GM19455 (cell line): ENCODE data around the gene TUBA1B.

ENCODE experiments used
- ATAC-seq: cut with Tn5 transposase; IDR thresholded peaks from one replicate; pipeline ENCODE4 v1.9.1; 2021; ENCODE audit not compliant: unreplicated experiment

Gene TUBA1B

GRCh38 chr12:49091056-49091835 is 39.9 kb downstream of the TUBA1B start:
- ATAC-seq: no peak

- no peak for ATAC-seq
Measured at GRCh38 chr12:49089821-49090773, 41.1 kb downstream of the TUBA1B start.

GRCh38 chr12:49088932-49089330 is 42.3 kb downstream of the TUBA1B start:
- no peak for ATAC-seq

- ATAC-seq: no peak
Measured at GRCh38 chr12:49088150-49088931, 42.9 kb downstream of the TUBA1B start.

GRCh38 chr12:49086116-49086515 is 45.1 kb downstream of the TUBA1B start:
- ATAC-seq: no peak

- no peak for ATAC-seq
Measured at GRCh38 chr12:49084438-49084837, 46.8 kb downstream of the TUBA1B start.

- ATAC-seq: no peak
Measured at GRCh38 chr12:49079793-49080192, 51.4 kb downstream of the TUBA1B start.
